ENCODE results near the gene DPP6.
"Not testable (repeated sequence)": the region's sequence is repeated elsewhere in the genome, so short reads cannot be mapped to it uniquely, and the experiment has no call there.

Gene DPP6

GRCh38 chr7:154934353-154934952, 882.3 kb downstream of the DPP6 start:
- DNase-seq (ENCODE audit: low read depth) = not testable (repeated sequence)

GRCh38 chr7:154937837-154938236, 885.6 kb downstream of the DPP6 start:
- DNase-seq (ENCODE audit: low read depth) = no peak

GRCh38 chr7:154942691-154943090, 890.5 kb downstream of the DPP6 start:
- DNase-seq (ENCODE audit: low read depth) = no peak

Measured in activated T-cell treated with anti-CD3 and anti-CD28 coated beads for 24 hours (primary cell).